Neural cell (in vitro differentiated cells): ENCODE data around the gene ZNF366.

Experiments
- RAD21 ChIP-seq: fragments of 450-650 bp; conservative IDR thresholded peaks from 2 replicates; pipeline ENCODE4 v1.6.1; 2014; ENCODE audit warnings: antibody characterized with exemption, mild to moderate bottlenecking, moderate library complexity
- TF ChIP-seq, protein P1 (sequence below): fragments of 450-650 bp; IDR thresholded peaks from 2 replicates; pipeline ENCODE4 v1.5.1; 2014; ENCODE audit warnings: antibody characterized with exemption, mild to moderate bottlenecking, moderate library complexity; ENCODE audit not compliant: poor library complexity, severe bottlenecking

DNA sequence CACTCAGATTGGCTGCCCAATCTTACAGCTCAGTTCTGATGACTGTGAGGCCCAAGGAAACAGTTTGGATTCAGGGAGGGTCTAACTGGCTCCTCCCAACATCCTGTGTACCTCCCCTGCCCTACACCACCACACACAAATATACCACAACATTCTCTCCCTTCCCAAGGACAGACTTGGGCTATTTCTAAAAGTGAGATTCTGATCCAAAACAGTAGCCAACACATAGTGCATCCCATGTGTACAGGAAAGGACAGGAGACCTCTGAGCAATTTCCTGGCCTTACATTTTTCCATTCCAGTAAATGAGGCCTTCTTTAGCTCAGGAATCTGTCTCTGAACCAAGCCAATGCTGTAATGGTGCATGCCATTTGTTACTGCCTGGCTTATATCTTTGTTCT lies 20.8 kb downstream of the ZNF366 start:
- TF ChIP-seq RAD21, result no peak
- TF ChIP-seq, protein P1, sequence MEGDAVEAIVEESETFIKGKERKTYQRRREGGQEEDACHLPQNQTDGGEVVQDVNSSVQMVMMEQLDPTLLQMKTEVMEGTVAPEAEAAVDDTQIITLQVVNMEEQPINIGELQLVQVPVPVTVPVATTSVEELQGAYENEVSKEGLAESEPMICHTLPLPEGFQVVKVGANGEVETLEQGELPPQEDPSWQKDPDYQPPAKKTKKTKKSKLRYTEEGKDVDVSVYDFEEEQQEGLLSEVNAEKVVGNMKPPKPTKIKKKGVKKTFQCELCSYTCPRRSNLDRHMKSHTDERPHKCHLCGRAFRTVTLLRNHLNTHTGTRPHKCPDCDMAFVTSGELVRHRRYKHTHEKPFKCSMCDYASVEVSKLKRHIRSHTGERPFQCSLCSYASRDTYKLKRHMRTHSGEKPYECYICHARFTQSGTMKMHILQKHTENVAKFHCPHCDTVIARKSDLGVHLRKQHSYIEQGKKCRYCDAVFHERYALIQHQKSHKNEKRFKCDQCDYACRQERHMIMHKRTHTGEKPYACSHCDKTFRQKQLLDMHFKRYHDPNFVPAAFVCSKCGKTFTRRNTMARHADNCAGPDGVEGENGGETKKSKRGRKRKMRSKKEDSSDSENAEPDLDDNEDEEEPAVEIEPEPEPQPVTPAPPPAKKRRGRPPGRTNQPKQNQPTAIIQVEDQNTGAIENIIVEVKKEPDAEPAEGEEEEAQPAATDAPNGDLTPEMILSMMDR, result no peak
